HFF-Myc (cell line): ENCODE results near the gene NKX2-4.

Source experiments
- DNase-seq: peaks from one replicate; pipeline ENCODE4 v3.0.0-alpha.2; 2011; ENCODE audit warnings: low read depth; ENCODE audit errors: extremely low read depth
- H3K4me3 ChIP-seq: replicated peaks from 2 replicates; pipeline ENCODE4 v1.5.1; 2011; ENCODE audit warnings: low read depth, mild to moderate bottlenecking, control low read depth, low read length
- TF ChIP-seq, protein P1 (sequence below): IDR thresholded peaks from 2 replicates; pipeline ENCODE4 v1.5.1; 2012; ENCODE audit warnings: mild to moderate bottlenecking, low read depth, low read length, control low read depth; ENCODE audit errors: missing control alignments

The NKX2-4 gene

GRCh38 chr20:21398109-21399004 is 1.0 kb upstream of the NKX2-4 start:
- no peak for DNase-seq
- no peak overlapping the region for H3K4me3 ChIP-seq
- TF ChIP-seq, protein P1, sequence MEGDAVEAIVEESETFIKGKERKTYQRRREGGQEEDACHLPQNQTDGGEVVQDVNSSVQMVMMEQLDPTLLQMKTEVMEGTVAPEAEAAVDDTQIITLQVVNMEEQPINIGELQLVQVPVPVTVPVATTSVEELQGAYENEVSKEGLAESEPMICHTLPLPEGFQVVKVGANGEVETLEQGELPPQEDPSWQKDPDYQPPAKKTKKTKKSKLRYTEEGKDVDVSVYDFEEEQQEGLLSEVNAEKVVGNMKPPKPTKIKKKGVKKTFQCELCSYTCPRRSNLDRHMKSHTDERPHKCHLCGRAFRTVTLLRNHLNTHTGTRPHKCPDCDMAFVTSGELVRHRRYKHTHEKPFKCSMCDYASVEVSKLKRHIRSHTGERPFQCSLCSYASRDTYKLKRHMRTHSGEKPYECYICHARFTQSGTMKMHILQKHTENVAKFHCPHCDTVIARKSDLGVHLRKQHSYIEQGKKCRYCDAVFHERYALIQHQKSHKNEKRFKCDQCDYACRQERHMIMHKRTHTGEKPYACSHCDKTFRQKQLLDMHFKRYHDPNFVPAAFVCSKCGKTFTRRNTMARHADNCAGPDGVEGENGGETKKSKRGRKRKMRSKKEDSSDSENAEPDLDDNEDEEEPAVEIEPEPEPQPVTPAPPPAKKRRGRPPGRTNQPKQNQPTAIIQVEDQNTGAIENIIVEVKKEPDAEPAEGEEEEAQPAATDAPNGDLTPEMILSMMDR = no peak

GRCh38 chr20:21396599-21397340 is 556 bp downstream of the NKX2-4 start:
- no peak for DNase-seq
- TF ChIP-seq, protein P1 = no peak
- no peak overlapping the region for H3K4me3 ChIP-seq

DNA sequence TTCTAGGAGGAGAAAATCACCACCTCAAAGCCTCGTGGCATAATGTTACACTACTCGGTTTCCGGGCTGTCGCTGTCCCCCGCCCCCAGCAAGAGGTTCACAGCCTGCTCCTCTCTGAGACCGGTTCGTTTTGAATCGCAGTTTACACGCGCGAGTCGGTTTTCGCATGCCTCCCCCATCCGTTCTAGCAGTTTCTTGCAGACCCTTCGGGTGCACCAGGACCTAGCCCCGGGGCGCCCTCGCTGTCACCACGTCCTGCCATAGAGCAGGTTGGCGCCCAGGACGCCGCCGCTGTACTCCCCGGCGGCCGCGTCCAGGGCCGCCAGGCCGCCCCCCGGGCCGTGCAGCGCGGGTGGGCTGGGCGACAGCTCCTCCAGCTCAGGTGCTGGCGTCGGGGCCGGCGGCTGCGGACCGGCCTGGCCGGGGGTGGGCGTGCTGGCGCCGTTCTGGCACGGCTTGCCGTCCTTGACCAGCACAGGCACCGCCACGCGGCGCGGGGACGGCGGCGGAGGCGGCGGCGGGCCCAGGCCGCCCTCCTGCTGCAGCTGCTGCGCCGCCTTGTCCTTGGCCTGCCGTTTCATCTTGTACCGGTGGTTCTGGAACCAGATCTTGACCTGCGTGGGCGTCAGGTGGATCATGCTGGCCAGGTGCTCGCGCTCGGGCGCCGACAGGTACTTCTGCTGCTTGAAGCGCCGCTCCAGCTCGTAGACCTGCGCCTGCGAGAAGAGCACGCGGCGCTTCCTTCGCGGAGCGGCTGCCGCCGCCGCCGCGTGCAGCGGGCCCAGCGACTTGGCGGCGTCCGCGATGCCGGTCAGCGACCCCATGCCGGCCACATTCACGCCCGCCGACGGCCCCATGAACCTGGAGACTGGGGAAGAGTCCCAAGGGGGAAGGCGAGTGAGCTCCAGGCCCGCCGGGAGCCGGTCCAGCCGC is 1.4 kb downstream of the NKX2-4 start:
- TF ChIP-seq, protein P1 = no peak
- H3K4me3 ChIP-seq = no peak overlapping the region
- DNase-seq = no peak

- TF ChIP-seq, protein P1 = no peak
- H3K4me3 ChIP-seq = no peak overlapping the region
- DNase-seq = no peak
Observed at GRCh38 chr20:21395051-21395665, 2.2 kb downstream of the NKX2-4 start.

- no peak overlapping the region for H3K4me3 ChIP-seq
- no peak for DNase-seq
- TF ChIP-seq, protein P1 = no peak
Observed at GRCh38 chr20:21394551-21394950, 2.8 kb downstream of the NKX2-4 start.
